AG04449 (cell line): ENCODE measurements around the gene LIMK2.
"Not testable (repeated sequence)": the region's sequence is repeated elsewhere in the genome, so short reads cannot be mapped to it uniquely, and the experiment has no call there.

Experiments used
- CTCF ChIA-PET: fragments of 350-600 bp; formaldehyde crosslinking; extraction: SDS; loops from one replicate; lab custom pipeline; 2021; ENCODE audit warnings: antibody characterized with exemption; lab: Yijun Ruan, JAX
- POLR2A ChIA-PET: fragments of 400-600, 350-600 bp; formaldehyde crosslinking; extraction: SDS; loops from one replicate; lab custom pipeline; 2020; ENCODE audit warnings: antibody characterized with exemption, inconsistent platforms; lab: Yijun Ruan, JAX
- DNase-seq: peaks from one replicate; pipeline ENCODE4 v3.0.0-alpha.2; 2010; ENCODE audit warnings: low read depth, low spot score
- H3K4me3 ChIP-seq: 2 replicates; pipeline ENCODE4 v1.5.1; 2011; ENCODE audit warnings: low read depth, mild to moderate bottlenecking, control low read depth, low read length
- TF ChIP-seq, protein P1 (sequence below): IDR thresholded peaks from one replicate; pipeline ENCODE4 v1.5.1; 2011; ENCODE audit warnings: mild to moderate bottlenecking, moderate library complexity, low read length, control low read depth, inconsistent platforms; ENCODE audit not compliant: insufficient read depth; ENCODE audit errors: missing control alignments

Gene LIMK2

DNA sequence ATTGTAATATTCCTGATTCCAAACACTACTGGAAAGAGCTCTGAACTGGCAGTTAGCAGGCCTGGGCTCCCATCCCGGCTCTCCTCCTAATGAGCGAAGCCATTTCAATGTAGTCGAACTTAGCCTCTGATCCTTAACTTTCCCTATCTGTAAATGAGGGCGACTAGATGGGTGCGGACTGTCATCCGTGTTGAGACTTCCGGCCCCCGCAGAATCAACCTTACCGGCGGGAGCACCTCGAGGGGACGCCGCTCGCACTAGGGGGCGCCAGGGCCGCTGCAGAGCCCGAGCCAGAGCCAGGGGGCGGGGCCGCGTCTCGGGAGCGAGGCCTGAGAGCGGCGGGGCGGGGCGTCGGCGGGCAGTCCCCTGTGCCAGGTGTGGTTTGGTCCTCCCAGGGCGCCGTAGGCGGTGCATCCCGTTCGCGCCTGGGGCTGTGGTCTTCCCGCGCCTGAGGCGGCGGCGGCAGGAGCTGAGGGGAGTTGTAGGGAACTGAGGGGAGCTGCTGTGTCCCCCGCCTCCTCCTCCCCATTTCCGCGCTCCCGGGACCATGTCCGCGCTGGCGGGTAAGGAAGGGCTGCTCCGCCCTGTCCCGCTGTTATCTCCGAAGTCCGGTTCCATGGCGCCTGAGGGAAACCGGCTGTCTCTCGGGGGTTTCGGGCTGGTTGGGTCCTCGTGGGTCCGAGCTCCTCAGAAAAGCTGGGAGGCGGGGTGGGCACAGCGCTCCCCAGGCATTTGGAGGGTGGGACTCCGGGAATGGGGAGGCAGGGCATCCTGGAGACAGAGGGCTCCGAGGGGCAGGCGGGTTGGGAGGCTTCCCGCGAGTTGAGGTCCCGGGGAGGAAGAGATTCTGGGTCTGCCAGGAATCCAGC lies at the start of gene LIMK2:
Gene LIMK2, plus strand, starts transcription at position 437 of the 869 bp plus-strand sequence. Its CDS starts 111 bp downstream, at position 548.
- ChIA-PET CTCF (interaction anchor here (0.7 to 8.3 kb wide), 34 partner anchors 11 to 134 kb away, joined by 3 to 201 read pairs (median 6); partner anchors contain the start of genes PATZ1, PIK3IP1, RNF185 and SELENOM), POLR2A (interaction anchor here (0.6 to 1.0 kb wide), 2 partner anchors 55 to 105 kb away, joined by 3 read pairs; partner anchors contain the start of gene SELENOM)
- TF ChIP-seq, protein P1, sequence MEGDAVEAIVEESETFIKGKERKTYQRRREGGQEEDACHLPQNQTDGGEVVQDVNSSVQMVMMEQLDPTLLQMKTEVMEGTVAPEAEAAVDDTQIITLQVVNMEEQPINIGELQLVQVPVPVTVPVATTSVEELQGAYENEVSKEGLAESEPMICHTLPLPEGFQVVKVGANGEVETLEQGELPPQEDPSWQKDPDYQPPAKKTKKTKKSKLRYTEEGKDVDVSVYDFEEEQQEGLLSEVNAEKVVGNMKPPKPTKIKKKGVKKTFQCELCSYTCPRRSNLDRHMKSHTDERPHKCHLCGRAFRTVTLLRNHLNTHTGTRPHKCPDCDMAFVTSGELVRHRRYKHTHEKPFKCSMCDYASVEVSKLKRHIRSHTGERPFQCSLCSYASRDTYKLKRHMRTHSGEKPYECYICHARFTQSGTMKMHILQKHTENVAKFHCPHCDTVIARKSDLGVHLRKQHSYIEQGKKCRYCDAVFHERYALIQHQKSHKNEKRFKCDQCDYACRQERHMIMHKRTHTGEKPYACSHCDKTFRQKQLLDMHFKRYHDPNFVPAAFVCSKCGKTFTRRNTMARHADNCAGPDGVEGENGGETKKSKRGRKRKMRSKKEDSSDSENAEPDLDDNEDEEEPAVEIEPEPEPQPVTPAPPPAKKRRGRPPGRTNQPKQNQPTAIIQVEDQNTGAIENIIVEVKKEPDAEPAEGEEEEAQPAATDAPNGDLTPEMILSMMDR = peak; percentile 95
- peak within 1 kb of the TSS; percentile 79 for H3K4me3 ChIP-seq
- DNase-seq = no peak

DNA sequence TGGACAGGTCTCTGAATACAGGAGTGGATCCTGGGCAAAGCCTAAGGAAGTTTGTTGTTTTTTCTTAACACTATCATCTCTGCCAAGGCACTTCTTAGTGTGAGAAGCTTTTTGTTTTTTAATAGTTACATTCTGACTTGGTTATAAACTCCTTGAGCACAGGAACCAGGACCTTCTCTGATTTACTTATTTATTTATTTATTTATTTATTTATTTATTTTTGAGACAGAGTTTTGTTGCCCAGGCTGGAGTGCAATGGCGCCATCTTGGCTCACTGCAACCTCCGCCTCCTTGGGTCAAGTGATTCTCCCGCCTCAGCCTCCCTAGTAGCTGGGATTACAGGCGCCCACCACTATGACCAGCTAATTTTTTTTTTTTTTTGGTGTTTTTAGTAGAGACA lies 41.1 kb upstream of the LIMK2 start:
- POLR2A ChIA-PET = no interaction called here
- no peak for DNase-seq
- TF ChIP-seq, protein P1 = no peak
- CTCF ChIA-PET = interaction anchor here (0.8 to 1.9 kb wide), 3 partner anchors 11 to 93 kb away, joined by 3 to 7 read pairs (median 3); partner anchors contain the start of gene RNF185
- H3K4me3 ChIP-seq = no peak overlapping the region

DNA sequence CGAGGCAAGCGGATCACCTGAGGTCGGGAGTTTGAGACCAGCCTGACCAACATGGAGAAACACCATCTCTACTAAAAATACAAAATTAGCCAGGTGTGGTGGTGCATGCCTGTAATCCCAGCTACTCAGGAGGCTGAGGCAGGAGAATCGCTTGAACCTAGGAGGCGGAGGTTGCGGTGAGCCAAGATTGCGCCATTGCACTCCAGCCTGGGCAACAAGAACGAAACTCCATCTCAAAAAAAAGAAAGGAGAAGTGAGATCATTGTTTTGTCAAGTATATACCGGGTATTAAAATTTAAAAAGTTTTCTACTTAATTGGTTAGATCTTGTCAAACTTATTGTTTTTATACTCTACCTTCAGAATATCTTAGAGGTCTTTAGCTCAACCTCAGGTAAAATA lies 40.4 kb upstream of the LIMK2 start:
- H3K4me3 ChIP-seq, DNase-seq, POLR2A ChIA-PET: not testable (repeated sequence)
- CTCF ChIA-PET = interaction anchor here (0.8 to 2.7 kb wide), 2 partner anchors 10 to 92 kb away, joined by 3 to 11 read pairs; no protein-coding TSS in a partner anchor

DNA sequence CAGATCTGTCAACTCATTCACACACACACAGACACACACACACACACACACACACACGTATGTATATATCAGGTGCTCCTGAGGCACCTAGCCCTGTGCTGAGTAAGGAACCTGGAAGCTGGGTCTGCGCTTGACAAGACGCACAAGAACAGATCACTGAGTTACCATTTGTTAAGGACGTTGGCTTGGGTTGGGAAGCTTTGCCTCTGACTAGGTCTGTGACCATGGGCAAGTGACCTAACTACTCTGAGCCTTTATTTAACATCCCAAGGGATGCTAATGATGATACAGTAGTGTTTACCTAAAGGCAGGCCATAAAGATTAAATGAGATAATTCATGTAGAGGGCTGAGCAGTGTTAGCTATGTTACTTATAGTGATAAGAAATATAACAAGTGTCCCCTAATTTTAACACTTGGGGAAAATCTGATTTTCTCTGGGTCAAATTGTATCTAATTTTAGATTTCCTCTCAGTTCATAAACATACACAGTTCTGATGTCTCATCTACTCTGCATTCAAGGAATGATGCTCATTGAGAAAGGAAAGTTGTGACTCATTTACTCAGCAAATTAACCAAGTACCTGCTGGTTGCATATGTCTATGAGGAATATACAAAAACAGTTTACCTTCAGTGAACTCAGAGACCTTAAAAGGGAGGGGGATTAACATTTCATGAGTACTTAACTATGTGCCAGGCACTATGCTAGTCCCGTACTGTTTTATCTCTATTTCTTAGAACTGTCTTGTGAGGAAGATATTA lies 38.5 kb upstream of the LIMK2 start:
- TF ChIP-seq, protein P1 = no peak
- peak; percentile 57 for DNase-seq
- POLR2A ChIA-PET = interaction anchor here (0.7 kb wide), 1 partner anchor 14 kb away, joined by 4 read pairs; no protein-coding TSS in a partner anchor
- CTCF ChIA-PET = interaction anchor here (1.1 to 2.7 kb wide), 3 partner anchors 12 to 39 kb away, joined by 3 to 13 read pairs (median 11); partner anchors contain the start of genes LIMK2 and RNF185
- H3K4me3 ChIP-seq = no peak overlapping the region

DNA sequence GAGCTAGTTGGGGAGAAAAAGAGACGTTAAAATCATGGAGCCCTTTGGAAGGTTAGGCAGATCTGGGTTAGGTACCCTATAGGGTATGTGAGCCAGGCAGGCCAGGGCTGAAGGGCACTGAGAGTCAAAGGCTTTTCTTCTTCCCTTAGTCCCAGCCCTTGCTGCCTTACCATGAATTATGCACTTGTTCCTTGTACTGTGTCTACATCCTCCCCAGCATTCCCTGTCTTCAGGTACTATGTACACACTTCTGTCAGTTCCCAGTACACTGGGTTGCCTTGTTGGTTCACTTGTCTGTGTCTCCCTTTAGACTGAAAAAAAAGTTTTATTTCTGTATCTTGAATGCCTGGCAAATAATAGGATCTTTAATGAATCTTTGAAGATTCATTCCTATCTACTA lies 35.2 kb upstream of the LIMK2 start:
- CTCF ChIA-PET = interaction anchor here (0.7 to 5.9 kb wide), 4 partner anchors 16 to 71 kb away, joined by 3 to 26 read pairs (median 4); partner anchors contain the start of genes LIMK2 and RNF185

More for the DNA sequence above, 35.2 kb upstream of the LIMK2 start:
- TF ChIP-seq, protein P1 = no peak
- POLR2A ChIA-PET = interaction anchor here (1.0 to 1.1 kb wide), 2 partner anchors 15 kb away, joined by 3 to 4 read pairs; no protein-coding TSS in a partner anchor
- H3K4me3 ChIP-seq = no peak overlapping the region
- DNase-seq = no peak
